GM23338 (cell line): ENCODE measurements around the gene SORCS2. TPM values are rescaled to one million over a fixed set of nuclear protein-coding genes. Genes with fewer than 3 reads are reported as not detected.

Experiments used
- ATAC-seq: fragments of 200-7000 bp; cut with Tn5 transposase; 3 replicates; pipeline ENCODE4 v1.9.1; 2020
- DNase-seq: peaks from one replicate; pipeline ENCODE4 v3.0.0-alpha.2; 2015; ENCODE audit warnings: low spot score
- H2AFZ ChIP-seq: fragments of 200-600 bp; sonication (generic); 2 replicates; pipeline ENCODE4 v1.8.0; 2016; ENCODE audit warnings: antibody characterized with exemption, mild to moderate bottlenecking, moderate library complexity
- H3F3A ChIP-seq: fragments of 200-600 bp; sonication (generic); replicated peaks from 2 replicates; pipeline ENCODE4 v1.8.0; 2017; ENCODE audit warnings: antibody characterized with exemption, mixed run types, low read depth
- H3K27ac ChIP-seq: fragments of 200-600 bp; sonication (generic); 2 replicates; pipeline ENCODE4 v1.6.1; 2016; ENCODE audit warnings: low read depth
- H3K27me3 ChIP-seq: fragments of 200-600 bp; sonication (generic); 2 replicates; pipeline ENCODE4 v1.8.0; 2016; ENCODE audit warnings: mild to moderate bottlenecking, mixed run types, moderate library complexity; ENCODE audit not compliant: insufficient read depth
- H3K36me3 ChIP-seq: fragments of 200-600 bp; sonication (generic); 2 replicates; pipeline ENCODE4 v1.8.0; 2016; ENCODE audit warnings: mild to moderate bottlenecking; ENCODE audit not compliant: insufficient read depth
- H3K4me1 ChIP-seq: fragments of 200-600 bp; sonication (generic); 2 replicates; pipeline ENCODE4 v1.8.0; 2016; ENCODE audit warnings: mild to moderate bottlenecking, moderate library complexity; ENCODE audit not compliant: insufficient read depth
- H3K4me2 ChIP-seq: fragments of 200-600 bp; sonication (generic); 2 replicates; pipeline ENCODE4 v1.7.1; 2017; ENCODE audit warnings: mixed run types
- H3K4me3 ChIP-seq: fragments of 200-600 bp; sonication (generic); 2 replicates; pipeline ENCODE4 v1.6.1; 2016; ENCODE audit warnings: mixed run types
- H3K79me2 ChIP-seq: fragments of 200-600 bp; sonication (generic); replicated peaks from 2 replicates; pipeline ENCODE4 v1.8.0; 2017; ENCODE audit warnings: mild to moderate bottlenecking; ENCODE audit not compliant: insufficient read depth
- H3K9me2 ChIP-seq: fragments of 200-600 bp; sonication (generic); 2 replicates; pipeline ENCODE4 v1.8.0; 2017; ENCODE audit not compliant: insufficient read depth
- H4K20me1 ChIP-seq: fragments of 200-600 bp; sonication (generic); replicated peaks from 2 replicates; pipeline ENCODE4 v1.8.0; 2017; ENCODE audit warnings: mild to moderate bottlenecking; ENCODE audit not compliant: insufficient read depth
- H3K27ac Mint-ChIP-seq: 2 replicates; pipeline ENCODE4 v1.8.0; 2020; ENCODE audit warnings: inconsistent platforms, mild to moderate bottlenecking, moderate library complexity, mixed read lengths
- H3K27me3 Mint-ChIP-seq: 3 replicates; pipeline ENCODE4 v1.8.0; 2022; ENCODE audit warnings: low read depth, mild to moderate bottlenecking, moderate library complexity, mixed read lengths, inconsistent platforms; ENCODE audit not compliant: insufficient read depth, poor library complexity
- H3K36me3 Mint-ChIP-seq: 3 replicates; pipeline ENCODE4 v1.8.0; 2021; ENCODE audit warnings: low read depth, mild to moderate bottlenecking, inconsistent platforms, moderate library complexity, mixed read lengths
- H3K4me1 Mint-ChIP-seq: 3 replicates; pipeline ENCODE4 v1.8.0; 2020; ENCODE audit warnings: mild to moderate bottlenecking, inconsistent platforms, mixed read lengths
- H3K4me3 Mint-ChIP-seq: 3 replicates; pipeline ENCODE4 v1.8.0; 2021; ENCODE audit warnings: moderate library complexity, mild to moderate bottlenecking, inconsistent platforms, mixed read lengths
- H3K9me3 Mint-ChIP-seq: 3 replicates; pipeline ENCODE4 v1.8.0; 2020; ENCODE audit warnings: moderate library complexity, mild to moderate bottlenecking, inconsistent platforms, mixed read lengths
- CREB1 ChIP-seq: fragments of 250-450 bp; sonication (Bioruptor Pico); IDR thresholded peaks from 2 replicates; pipeline ENCODE4 v1.5.0; 2020; ENCODE audit warnings: low read depth, mild to moderate bottlenecking, moderate library complexity
- CTCF ChIP-seq, 2 experiments: fragments of 200-600 bp in 1 of 2; sonication (generic) in 1 of 2; conservative IDR thresholded peaks; 2 replicates each; pipeline versions ENCODE4 v1.5.1 to v1.6.1; 2016 to 2017; ENCODE audit warnings: antibody characterized with exemption in 2 of 2, low read depth in 2 of 2, mild to moderate bottlenecking in 2 of 2, moderate library complexity in 1 of 2
- ETS1 ChIP-seq: IDR thresholded peaks from 2 replicates; pipeline ENCODE4 v1.6.1; 2016; ENCODE audit warnings: antibody characterized with exemption
- EZH2 ChIP-seq: fragments of 200-600 bp; sonication (generic); IDR thresholded peaks from one replicate; pipeline ENCODE4 v1.8.0; 2017; ENCODE audit warnings: antibody characterized with exemption, mild to moderate bottlenecking, low read depth; ENCODE audit not compliant: unreplicated experiment
- EZH2phosphoT487 ChIP-seq: fragments of 200-600 bp; sonication (generic); IDR thresholded peaks from one replicate; pipeline ENCODE4 v1.8.1; 2018; ENCODE audit warnings: antibody characterized with exemption; ENCODE audit not compliant: unreplicated experiment
- JUNB ChIP-seq: IDR thresholded peaks from one replicate; pipeline ENCODE4 v1.6.1; 2016; ENCODE audit warnings: antibody characterized with exemption; ENCODE audit not compliant: unreplicated experiment
- NANOG ChIP-seq: IDR thresholded peaks from 2 replicates; pipeline ENCODE4 v1.6.1; 2016; ENCODE audit warnings: antibody characterized with exemption, borderline replicate concordance
- POLR2AphosphoS5 ChIP-seq: IDR thresholded peaks from 2 replicates; pipeline ENCODE4 v1.6.1; 2016; ENCODE audit warnings: antibody characterized with exemption, low read depth
- REST ChIP-seq: IDR thresholded peaks from one replicate; pipeline ENCODE4 v1.6.1; 2018; ENCODE audit warnings: antibody characterized with exemption; ENCODE audit not compliant: unreplicated experiment
- STAT1 ChIP-seq: IDR thresholded peaks from one replicate; pipeline ENCODE4 v1.6.1; 2016; ENCODE audit warnings: antibody characterized with exemption; ENCODE audit not compliant: unreplicated experiment
- ZNF114 ChIP-seq: fragments of 250-450 bp; sonication (Bioruptor Pico); IDR thresholded peaks from 2 replicates; pipeline ENCODE4 v1.5.0; 2020; ENCODE audit warnings: mild to moderate bottlenecking, moderate library complexity
- ZNF331 ChIP-seq: fragments of 250-450 bp; sonication (Bioruptor Pico); IDR thresholded peaks from 2 replicates; pipeline ENCODE4 v1.5.0; 2020; ENCODE audit warnings: low read depth, mild to moderate bottlenecking, moderate library complexity
- ZNF462 ChIP-seq: fragments of 250-450 bp; sonication (Bioruptor Pico); IDR thresholded peaks from 2 replicates; pipeline ENCODE4 v1.5.0; 2020; ENCODE audit warnings: mild to moderate bottlenecking, moderate library complexity
- polyA plus RNA-seq: library from polyadenylated mRNA; unstranded; fragments of >200 nt; fragmentation: Nextera tagmentation; extraction: Ambion mirVana; gene quantifications from 2 replicates; pipeline ENCODE4 v1.2.1, GENCODE V29; 2016
- total RNA-seq: library from RNA; depleted of rRNA; stranded (reverse); fragments of >200 nt; shearing (Covaris generic); gene quantifications from 2 replicates; pipeline ENCODE4 v1.2.3, GENCODE V29; 2014

The SORCS2 gene
- total and polyA plus RNA-seq, 2 experiments from 2014 or later: 0.47 to 2.4 TPM

- H3K36me3 Mint-ChIP-seq: 0 out of 3 replicates have a peak, but pooled peaks cover 2% of the 10 kb centered on the region
- peaks cover 26% of the 10 kb centered on the region for H3K4me1 Mint-ChIP-seq
- DNase-seq: no peak
- no peak overlapping the region for H3K27ac ChIP-seq
- H3K9me2 ChIP-seq: no peaks in the 10 kb centered on the region
- ATAC-seq: no peak
- no peak for TF ChIP-seq ETS1
- TF ChIP-seq STAT1: no peak
- TF ChIP-seq NANOG: no peak
- TF ChIP-seq ZNF462 (CRISPR knock-in tag): no peak
- no peak for TF ChIP-seq EZH2phosphoT487
- no peak for TF ChIP-seq CTCF (conservative IDR thresholded peaks at IDR 0.05; ENCODE audit: low read depth in 2 of 2)
- no peak for TF ChIP-seq REST
- TF ChIP-seq JUNB: no peak
- no peak for TF ChIP-seq POLR2AphosphoS5
- no peak for TF ChIP-seq EZH2
- no peak for TF ChIP-seq ZNF114 (CRISPR knock-in tag)
- TF ChIP-seq ZNF331 (CRISPR knock-in tag): no peak
- no peak for TF ChIP-seq CREB1
- H3K4me3 ChIP-seq: no peak overlapping the region
- peaks cover 11% of the 10 kb centered on the region for H3K9me3 Mint-ChIP-seq
- no peak overlapping the region; the same call in 2 of the 3 replicates for H3K4me3 Mint-ChIP-seq
- no peaks in the 10 kb centered on the region for H3K36me3 ChIP-seq
- H3F3A ChIP-seq: no peaks in the 10 kb centered on the region
- H4K20me1 ChIP-seq: no peaks in the 10 kb centered on the region; the same call in 1 of the 2 replicates
- no peak overlapping the region for H2AFZ ChIP-seq
- H3K4me2 ChIP-seq: no peak overlapping the region
- H3K27me3 Mint-ChIP-seq: peaks cover 72% of the 10 kb centered on the region
- H3K79me2 ChIP-seq: no peaks in the 10 kb centered on the region
- H3K27ac Mint-ChIP-seq: no peak overlapping the region
- peaks cover 14% of the 10 kb centered on the region; the same call in 1 of the 2 replicates for H3K4me1 ChIP-seq
- peaks cover 55% of the 10 kb centered on the region for H3K27me3 ChIP-seq
Measured at GRCh38 chr4:7415927-7416686, 223.8 kb downstream of the SORCS2 start.
